HG02970 (cell line): ENCODE data around the gene THRSP.
"Not testable (repeated sequence)": the region's sequence is repeated elsewhere in the genome, so short reads cannot be mapped to it uniquely, and the experiment has no call there.

ENCODE experiments used
- ATAC-seq: cut with Tn5 transposase; IDR thresholded peaks from one replicate; pipeline ENCODE4 v1.9.1; 2021; ENCODE audit warnings: mild to moderate bottlenecking, moderate library complexity, moderate number of reproducible peaks; ENCODE audit not compliant: unreplicated experiment, low FRiP score

Gene THRSP

GRCh38 chr11:78063440-78064181, at the start of gene THRSP:
Gene THRSP, plus strand, starts transcription at chr11:78063861. Its CDS starts 21 bp downstream, at chr11:78063882.
- no peak for ATAC-seq

- not testable (repeated sequence) for ATAC-seq
These were observed 48.6 kb upstream of the THRSP start for GRCh38 chr11:78014937-78015520.

- no peak for ATAC-seq
These were observed 47.8 kb upstream of the THRSP start for GRCh38 chr11:78015878-78016277.

GRCh38 chr11:78019808-78020207, 43.9 kb upstream of the THRSP start:
- ATAC-seq = no peak

- no peak for ATAC-seq
These were observed 43.4 kb upstream of the THRSP start for GRCh38 chr11:78020246-78020645.

- ATAC-seq = no peak
These were observed 42.0 kb upstream of the THRSP start for GRCh38 chr11:78021611-78022010.

GRCh38 chr11:78022397-78023396, 41.0 kb upstream of the THRSP start, which contains the start of gene KCTD14:
Gene KCTD14, minus strand, starts transcription at chr11:78023276. Its CDS starts 27 bp downstream, at chr11:78023249.
- ATAC-seq = no peak

GRCh38 chr11:78023426-78023825, 40.2 kb upstream of the THRSP start:
- ATAC-seq = no peak

GRCh38 chr11:78025378-78025777, 38.3 kb upstream of the THRSP start:
- ATAC-seq = no peak

GRCh38 chr11:78027759-78028158, 35.9 kb upstream of the THRSP start:
- ATAC-seq = no peak

GRCh38 chr11:78028423-78028822, 35.2 kb upstream of the THRSP start:
- not testable (repeated sequence) for ATAC-seq

GRCh38 chr11:78030429-78031325, 33.0 kb upstream of the THRSP start:
- no peak for ATAC-seq

- no peak for ATAC-seq
These were observed 32.0 kb upstream of the THRSP start for GRCh38 chr11:78031629-78032028.

GRCh38 chr11:78032090-78032489, 31.6 kb upstream of the THRSP start:
- no peak for ATAC-seq

- ATAC-seq = no peak
These were observed 30.6 kb upstream of the THRSP start for GRCh38 chr11:78033040-78033439.

GRCh38 chr11:78034623-78035022, 29.0 kb upstream of the THRSP start:
- ATAC-seq = no peak

GRCh38 chr11:78036313-78036712, 27.3 kb upstream of the THRSP start:
- no peak for ATAC-seq

GRCh38 chr11:78037056-78037455, 26.6 kb upstream of the THRSP start:
- ATAC-seq = no peak

GRCh38 chr11:78037825-78038620, 25.6 kb upstream of the THRSP start:
- ATAC-seq = no peak
